PC-9 (cell line): Measurements from ENCODE around the gene RNF166. TPM values are rescaled to one million over a fixed set of nuclear protein-coding genes. Genes with fewer than 3 reads are reported as not detected.

Experiments
- BruUV-seq: library from RNA; stranded (reverse); fragments of 400-500 nt; replicated peaks from 2 replicates; lab custom pipeline; 2021; lab: Mats Ljungman, UMichigan
- CTCF ChIA-PET: fragments of 300-600 bp; sonication (Branson Sonifier 250); formaldehyde crosslinking; loops from one replicate; lab custom pipeline; 2022; ENCODE audit warnings: antibody characterized with exemption; lab: Charles Lee
- POLR2A ChIA-PET: fragments of 300-600 bp; sonication (Branson Sonifier 250); formaldehyde crosslinking; loops from one replicate; lab custom pipeline; 2022; ENCODE audit warnings: antibody characterized with exemption; ENCODE audit not compliant: unreplicated experiment; lab: Charles Lee
- DNase-seq, 2 experiments: peaks; one replicate each; pipeline versions ENCODE4 v3.0.0 to v3.0.0-alpha.2; 2015 to 2022; ENCODE audit warnings: mixed read lengths in 1 of 2
- H2AFZ ChIP-seq: fragments of 200-600 bp; sonication (generic); 2 replicates; pipeline ENCODE4 v1.8.1; 2017; ENCODE audit warnings: antibody characterized with exemption
- H3F3A ChIP-seq: fragments of 200-600 bp; sonication (generic); 2 replicates; pipeline ENCODE4 v1.8.1; 2017; ENCODE audit warnings: antibody characterized with exemption, mild to moderate bottlenecking, low read depth; ENCODE audit not compliant: insufficient read depth
- H3K27ac ChIP-seq: fragments of 200-600 bp; sonication (generic); 2 replicates; pipeline ENCODE4 v1.6.1; 2016; ENCODE audit warnings: mixed run types
- H3K27me3 ChIP-seq: fragments of 200-600 bp; sonication (generic); 2 replicates; pipeline ENCODE4 v1.6.1; 2016; ENCODE audit warnings: low read depth, mixed run types; ENCODE audit not compliant: insufficient read depth
- H3K36me3 ChIP-seq: fragments of 200-600 bp; sonication (generic); 2 replicates; pipeline ENCODE4 v1.6.1; 2016; ENCODE audit warnings: low read depth, mixed run types
- H3K4me1 ChIP-seq: fragments of 200-600 bp; sonication (generic); replicated peaks from 2 replicates; pipeline ENCODE4 v1.6.1; 2016; ENCODE audit warnings: mixed run types; ENCODE audit not compliant: insufficient read depth
- H3K4me2 ChIP-seq: fragments of 200-600 bp; sonication (generic); 2 replicates; pipeline ENCODE4 v1.6.1; 2017; ENCODE audit warnings: mixed run types
- H3K4me3 ChIP-seq: fragments of 200-600 bp; sonication (generic); 2 replicates; pipeline ENCODE4 v1.6.1; 2016; ENCODE audit warnings: mixed run types
- H3K79me2 ChIP-seq: fragments of 200-600 bp; sonication (generic); 2 replicates; pipeline ENCODE4 v1.6.1; 2017; ENCODE audit warnings: low read depth, mixed run types
- H3K9me2 ChIP-seq: fragments of 200-600 bp; sonication (generic); 2 replicates; pipeline ENCODE4 v1.8.1; 2017; ENCODE audit warnings: mild to moderate bottlenecking; ENCODE audit not compliant: insufficient read depth
- H3K9me3 ChIP-seq: fragments of 200-600 bp; sonication (generic); 2 replicates; pipeline ENCODE4 v1.8.1; 2016; ENCODE audit warnings: low read depth; ENCODE audit not compliant: insufficient read depth
- H4K20me1 ChIP-seq: fragments of 200-600 bp; sonication (generic); 2 replicates; pipeline ENCODE4 v1.8.1; 2017; ENCODE audit not compliant: insufficient read depth
- CTCF ChIP-seq: fragments of 200-600 bp; sonication (generic); conservative IDR thresholded peaks from 2 replicates; pipeline ENCODE4 v1.6.1; 2017; ENCODE audit warnings: mixed run types, antibody characterized with exemption, mild to moderate bottlenecking, moderate library complexity
- EZH2 ChIP-seq: fragments of 200-600 bp; sonication (generic); IDR thresholded peaks from 2 replicates; pipeline ENCODE4 v1.8.0; 2017; ENCODE audit warnings: antibody characterized with exemption, low read depth
- intact Hi-C: fragments of 100-400 bp; cut with micrococcal nuclease; formaldehyde crosslinking; loops from one replicate; pipeline ENCODE4 v1.10.0; 2022; ENCODE audit not compliant: unreplicated experiment
- total RNA-seq: library from RNA; stranded (reverse); gene quantifications from 2 replicates; pipeline ENCODE4 v1.2.3, GENCODE V29; 2021

RNF166 gene
- total RNA-seq, 1 experiment from 2014 or later: 29.4 TPM

- no peaks in the 10 kb centered on the region for H3K9me3 ChIP-seq
- ChIA-PET CTCF (no interaction called here), POLR2A (no interaction called here)
- no TSS peak for BruUV-seq
- TF ChIP-seq CTCF: no peak
- TF ChIP-seq EZH2: no peak
- DNase-seq: no peak
- H3K4me1 ChIP-seq: peaks cover 19% of the 10 kb centered on the region
- H3K27ac ChIP-seq: no peak overlapping the region
- no peak overlapping the region for H3K4me2 ChIP-seq
- peaks cover 14% of the 10 kb centered on the region; the same call in 1 of the 2 replicates for H3F3A ChIP-seq
- H3K4me3 ChIP-seq: no peak overlapping the region
- H3K9me2 ChIP-seq: no peaks in the 10 kb centered on the region
- peaks cover 19% of the 10 kb centered on the region; the same call in 1 of the 2 replicates for H3K79me2 ChIP-seq
- no peak overlapping the region for H2AFZ ChIP-seq
- H4K20me1 ChIP-seq: peaks cover 6% of the 10 kb centered on the region; the same call in 1 of the 2 replicates
- H3K36me3 ChIP-seq: no peaks in the 10 kb centered on the region
- intact Hi-C loops: no loop called here
- no peaks in the 10 kb centered on the region for H3K27me3 ChIP-seq
Measured at GRCh38 chr16:88703486-88704309, 2.5 kb downstream of the RNF166 start.

- Histone ChIP-seq H3K27ac (no peak overlapping the region), H3K9me3 (no peaks in the 10 kb centered on the region), H3K9me2 (no peaks in the 10 kb centered on the region), H3K27me3 (no peaks in the 10 kb centered on the region), H3K4me1 (peaks cover 16% of the 10 kb centered on the region), H3K79me2 (peaks cover 15% of the 10 kb centered on the region; the same call in 1 of the 2 replicates), H2AFZ (no peak overlapping the region), H3F3A (peaks cover 8% of the 10 kb centered on the region; the same call in 1 of the 2 replicates), H3K36me3 (no peaks in the 10 kb centered on the region), H4K20me1 (peaks cover 6% of the 10 kb centered on the region; the same call in 1 of the 2 replicates), H3K4me2 (no peak overlapping the region), H3K4me3 (no peak overlapping the region)
- TF ChIP-seq CTCF: no peak
- intact Hi-C loops: no loop called here
- CTCF ChIA-PET: interaction anchor here (0.6 kb wide), 1 partner anchor 15 kb away, joined by 4 read pairs; no protein-coding TSS in a partner anchor
- BruUV-seq: no TSS peak
- POLR2A ChIA-PET: interaction anchor here (0.6 kb wide), 1 partner anchor 27 kb away, joined by 4 read pairs; no protein-coding TSS in a partner anchor
- DNase-seq: no peak
Measured at GRCh38 chr16:88702371-88703210, 3.6 kb downstream of the RNF166 start.
